Uterus (tissue), 4 donors: ENCODE measurements around the gene CASP5. TPM values are rescaled to one million over a fixed set of nuclear protein-coding genes. Genes with fewer than 3 reads are reported as not detected.

Source experiments
- DNase-seq, 2 donors: peaks; one replicate each; pipeline ENCODE4 v3.0.0-alpha.2; 2019 to 2020
- H3K27ac ChIP-seq, 2 donors: fragments of 200-600 bp; sonication (generic); 1 replicate in 1 of 2; 2 replicates in 1 of 2; pipeline ENCODE4 v1.5.1; 2016 to 2018
- H3K27me3 ChIP-seq, 2 donors: fragments of 200-600 bp; sonication (generic); one replicate each; pipeline ENCODE4 v1.5.1; 2018 to 2019; ENCODE audit warnings: control low read depth in 1 of 2
- H3K36me3 ChIP-seq, 2 donors: fragments of 200-600 bp; sonication (generic); one replicate each; pipeline ENCODE4 v1.5.1; 2019; ENCODE audit warnings: control low read depth in 1 of 2
- H3K4me1 ChIP-seq, 2 donors: fragments of 200-600 bp; sonication (generic); one replicate each; pipeline ENCODE4 v1.5.1; 2018 to 2019; ENCODE audit warnings: control low read depth in 1 of 2
- H3K4me3 ChIP-seq, 2 donors: fragments of 200-600 bp; sonication (generic); 1 replicate in 1 of 2; 2 replicates in 1 of 2; pipeline ENCODE4 v1.5.1; 2018 to 2019; ENCODE audit warnings: mild to moderate bottlenecking in 1 of 2
- H3K9me3 ChIP-seq, 2 donors: fragments of 200-600 bp; sonication (generic); one replicate each; pipeline ENCODE4 v1.5.1; 2019; ENCODE audit warnings: control low read depth in 1 of 2
- POLR2A ChIP-seq, 2 donors: fragments of 450-650 bp; IDR thresholded peaks; one replicate each; pipeline ENCODE4 v1.6.1; 2016; ENCODE audit warnings: antibody characterized with exemption in 2 of 2, mild to moderate bottlenecking in 1 of 2, moderate library complexity in 1 of 2
- intact Hi-C: fragments of 100-400 bp; cut with DNase I; formaldehyde crosslinking; loops from one replicate; pipeline ENCODE4 v1.15.1; 2023; ENCODE audit warnings: low total_unique reads
- total RNA-seq, 4 donors: library from RNA; depleted of rRNA in 3 of 4; stranded (reverse); fragments of >200 nt in 3 of 4; gene quantifications; one replicate each; pipeline versions ENCODE4 v1.1.0 to v1.2.4, GENCODE V29; 2014 to 2023
- TF ChIP-seq, protein P1 (sequence below), 4 experiments: fragments of 200-600 bp in 2 of 4; fragments of 450-650 bp in 2 of 4; sonication (generic) in 2 of 4; IDR thresholded peaks; one replicate each; pipeline ENCODE4 v1.5.1; 2016 to 2019; ENCODE audit warnings: antibody characterized with exemption in 4 of 4, mild to moderate bottlenecking in 2 of 4, moderate library complexity in 1 of 4
- donor health status: DM: yes; HTN: yes; CAD: no.

Gene CASP5
- total RNA-seq, 4 donors from 2014 or later = not detected

DNA sequence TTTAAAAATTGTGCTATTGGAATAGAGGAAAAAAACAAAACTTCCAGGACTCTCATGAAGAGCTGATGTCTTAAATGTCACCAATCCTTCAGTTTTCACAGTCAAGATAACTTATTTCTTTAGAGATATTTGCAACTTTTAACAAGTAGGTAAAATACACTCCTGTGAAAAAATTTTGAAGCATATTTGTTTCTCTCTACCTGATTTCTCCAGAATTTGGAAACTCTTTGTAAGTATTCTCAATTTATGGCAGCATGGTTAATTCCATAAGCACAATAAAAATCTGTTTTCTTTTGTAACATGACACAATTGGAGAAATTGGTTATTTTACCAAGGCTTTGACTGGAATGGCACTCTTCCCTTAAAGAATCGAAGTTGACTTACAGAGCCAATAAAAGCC lies 58.7 kb downstream of the CASP5 start:
- Histone ChIP-seq H3K36me3 (no peaks in the 10 kb centered on the region), H3K9me3 (no peaks in the 10 kb centered on the region), H3K4me1 (no peaks in the 10 kb centered on the region), H3K4me3 (no peak overlapping the region), H3K27ac (no peak overlapping the region), H3K27me3 (no peaks in the 10 kb centered on the region)
- intact Hi-C loops = no loop called here
- DNase-seq = no peak
- TF ChIP-seq, protein P1, sequence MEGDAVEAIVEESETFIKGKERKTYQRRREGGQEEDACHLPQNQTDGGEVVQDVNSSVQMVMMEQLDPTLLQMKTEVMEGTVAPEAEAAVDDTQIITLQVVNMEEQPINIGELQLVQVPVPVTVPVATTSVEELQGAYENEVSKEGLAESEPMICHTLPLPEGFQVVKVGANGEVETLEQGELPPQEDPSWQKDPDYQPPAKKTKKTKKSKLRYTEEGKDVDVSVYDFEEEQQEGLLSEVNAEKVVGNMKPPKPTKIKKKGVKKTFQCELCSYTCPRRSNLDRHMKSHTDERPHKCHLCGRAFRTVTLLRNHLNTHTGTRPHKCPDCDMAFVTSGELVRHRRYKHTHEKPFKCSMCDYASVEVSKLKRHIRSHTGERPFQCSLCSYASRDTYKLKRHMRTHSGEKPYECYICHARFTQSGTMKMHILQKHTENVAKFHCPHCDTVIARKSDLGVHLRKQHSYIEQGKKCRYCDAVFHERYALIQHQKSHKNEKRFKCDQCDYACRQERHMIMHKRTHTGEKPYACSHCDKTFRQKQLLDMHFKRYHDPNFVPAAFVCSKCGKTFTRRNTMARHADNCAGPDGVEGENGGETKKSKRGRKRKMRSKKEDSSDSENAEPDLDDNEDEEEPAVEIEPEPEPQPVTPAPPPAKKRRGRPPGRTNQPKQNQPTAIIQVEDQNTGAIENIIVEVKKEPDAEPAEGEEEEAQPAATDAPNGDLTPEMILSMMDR (IDR thresholded peaks at IDR 0.05) = no peak
- TF ChIP-seq POLR2A (IDR thresholded peaks at IDR 0.05) = no peak

DNA sequence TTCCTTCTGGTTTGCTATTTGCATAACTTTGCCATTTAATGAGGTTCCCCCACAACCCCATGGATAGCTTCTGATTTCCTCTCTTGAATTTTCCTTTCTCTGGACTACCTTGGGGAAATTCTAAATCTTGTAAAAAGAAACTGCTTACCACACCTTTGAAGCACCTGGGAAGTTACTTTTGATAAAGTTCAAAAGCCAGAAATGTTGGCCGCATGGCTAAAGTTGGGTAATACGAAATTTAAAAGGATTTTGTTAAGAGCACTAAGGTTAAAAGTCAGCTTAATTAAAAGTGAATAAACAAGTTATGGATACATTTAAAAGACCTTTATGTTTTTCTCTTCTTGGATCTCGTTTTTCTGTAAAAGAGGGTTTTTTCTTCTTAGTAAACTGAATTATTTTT lies 60.1 kb downstream of the CASP5 start:
- intact Hi-C loops = no loop called here
- no peaks in the 10 kb centered on the region for H3K36me3 ChIP-seq
- no peak overlapping the region for H3K4me3 ChIP-seq
- no peaks in the 10 kb centered on the region for H3K27me3 ChIP-seq
- no peak overlapping the region for H3K27ac ChIP-seq
- no peaks in the 10 kb centered on the region for H3K9me3 ChIP-seq
- DNase-seq = no peak
- no peaks in the 10 kb centered on the region for H3K4me1 ChIP-seq
- TF ChIP-seq, protein P1 (IDR thresholded peaks at IDR 0.05) = no peak
- no peak for TF ChIP-seq POLR2A (IDR thresholded peaks at IDR 0.05)

DNA sequence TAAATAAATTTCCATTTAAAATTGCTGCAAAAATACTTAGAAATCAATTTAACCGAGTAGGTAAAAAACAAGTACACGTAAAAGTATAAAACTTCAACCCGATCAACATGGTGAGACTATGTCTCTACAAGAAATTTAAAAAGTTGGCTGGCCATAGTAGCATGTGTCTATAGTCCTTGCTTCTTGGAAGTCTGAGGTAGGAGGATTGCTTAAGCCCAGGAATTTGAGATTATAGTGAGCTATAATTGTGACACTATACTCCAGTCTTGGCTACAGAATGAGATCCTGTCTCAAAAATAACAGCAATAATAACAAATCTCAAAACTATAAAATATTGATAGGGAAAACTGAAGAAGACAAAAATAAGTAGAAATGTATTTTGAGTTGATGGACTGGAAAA lies 65.7 kb downstream of the CASP5 start:
- Histone ChIP-seq H3K9me3 (no peaks in the 10 kb centered on the region), H3K27me3 (no peaks in the 10 kb centered on the region), H3K36me3 (no peaks in the 10 kb centered on the region), H3K27ac (no peak overlapping the region), H3K4me1 (no peaks in the 10 kb centered on the region), H3K4me3 (no peak overlapping the region)
- no peak for TF ChIP-seq POLR2A (IDR thresholded peaks at IDR 0.05)
- TF ChIP-seq, protein P1 (IDR thresholded peaks at IDR 0.05) = no peak
- no peak for DNase-seq
- intact Hi-C loops = no loop called here

DNA sequence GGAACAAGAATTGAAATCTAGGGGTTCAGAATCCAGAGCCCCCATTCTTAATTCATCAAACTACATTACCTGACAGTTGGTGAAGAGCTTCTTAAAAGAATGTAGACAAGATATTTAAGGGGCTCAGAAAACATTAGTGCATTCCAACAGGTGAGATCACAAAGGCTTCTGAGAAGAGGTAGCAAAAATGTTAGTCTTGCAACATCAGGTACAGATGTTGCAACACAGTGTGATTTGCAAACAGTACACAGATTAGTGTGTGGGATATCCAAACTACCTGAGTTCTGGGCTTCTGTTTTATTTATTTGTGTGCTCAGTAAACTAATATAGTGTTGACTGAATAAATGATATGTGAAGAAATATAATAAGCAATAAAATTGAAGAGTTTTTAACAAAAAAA lies 66.4 kb downstream of the CASP5 start:
- no peak overlapping the region for H3K4me3 ChIP-seq
- H3K27me3 ChIP-seq = no peaks in the 10 kb centered on the region
- intact Hi-C loops = no loop called here
- DNase-seq = no peak
- H3K36me3 ChIP-seq = no peaks in the 10 kb centered on the region
- TF ChIP-seq, protein P1 (IDR thresholded peaks at IDR 0.05) = no peak
- TF ChIP-seq POLR2A (IDR thresholded peaks at IDR 0.05) = no peak
- no peaks in the 10 kb centered on the region for H3K4me1 ChIP-seq
- no peak overlapping the region for H3K27ac ChIP-seq
- no peaks in the 10 kb centered on the region for H3K9me3 ChIP-seq

DNA sequence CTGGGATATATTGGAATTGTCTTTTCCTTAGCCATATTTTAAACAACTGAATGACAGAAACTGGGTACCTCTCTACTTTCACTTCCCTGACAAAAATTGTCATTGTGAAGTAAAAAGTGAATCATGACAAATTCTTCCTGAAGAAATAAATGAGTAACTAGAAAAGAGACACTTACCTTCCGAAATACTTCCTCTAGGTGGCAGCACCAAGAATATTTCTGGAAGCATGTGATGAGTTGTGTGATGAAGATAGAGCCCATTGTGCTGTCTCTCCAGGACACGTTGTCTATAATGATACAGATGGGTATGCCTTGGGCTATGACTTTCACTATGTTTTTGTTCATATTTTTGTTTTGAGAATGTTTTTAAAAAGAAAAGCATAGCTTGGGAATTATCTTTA lies 76.1 kb downstream of the CASP5 start:
- H3K27ac ChIP-seq = no peak overlapping the region
- H3K36me3 ChIP-seq = no peaks in the 10 kb centered on the region
- DNase-seq = no peak
- no peaks in the 10 kb centered on the region for H3K4me1 ChIP-seq
- TF ChIP-seq, protein P1 (IDR thresholded peaks at IDR 0.05) = peak in 3 of 4 experiments; percentile 15 to 30 (median 18)
- TF ChIP-seq POLR2A (IDR thresholded peaks at IDR 0.05) = no peak
- H3K9me3 ChIP-seq = no peaks in the 10 kb centered on the region
- H3K4me3 ChIP-seq = no peak overlapping the region
- no peaks in the 10 kb centered on the region for H3K27me3 ChIP-seq
- intact Hi-C loops = no loop called here

Other genes with a start within 250 kb of the CASP5 start
- 10 to 100 TPM in 1 of 4 donors, 1 to 10 TPM in 3; 1.2 to 20.7 (median 4.9) TPM for gene CASP12, start 124.7 kb downstream of the CASP5 start, total RNA-seq
- gene CASP4, start 54.6 kb downstream of the CASP5 start, total RNA-seq = 10 to 100 TPM; 39.4 to 67.1 (median 59.8) TPM
- gene CASP1, start 12.0 kb upstream of the CASP5 start, total RNA-seq = 10 to 100 TPM in 3 of 4 donors, 1 to 10 TPM in 1; 5.8 to 33.8 (median 16.9) TPM
- 10 to 100 TPM in 1 of 4 donors, 1 to 10 TPM in 1, not detected in 2; 3.7 to 17.0 TPM for gene CARD16, start 22.2 kb upstream of the CASP5 start, total RNA-seq
- not detected for gene CARD18, start 116.6 kb upstream of the CASP5 start, total RNA-seq